Activated B cell treated with CpG ODN at 0.5 μM for 24 hours (primary cell): ENCODE data around the gene DMRTC2. TPM values are rescaled to one million over a fixed set of nuclear protein-coding genes. Genes with fewer than 3 reads are reported as not detected.

Experiments used
- ATAC-seq: fragments of 200-7000 bp; cut with Tn5 transposase; one replicate; pipeline ENCODE4 v1.10.0; 2021; ENCODE audit warnings: low read depth, mild to moderate bottlenecking, moderate library complexity
- CTCF ChIA-PET: fragments of 350-600 bp; sonication (Branson Sonifier 250); formaldehyde crosslinking; loops from one replicate; lab custom pipeline; 2021; ENCODE audit warnings: antibody characterized with exemption; lab: Charles Lee
- POLR2A ChIA-PET: fragments of 350-600 bp; sonication (Branson Sonifier 250); formaldehyde crosslinking; loops from one replicate; lab custom pipeline; 2021; ENCODE audit warnings: antibody characterized with exemption; lab: Charles Lee
- DNase-seq: peaks from one replicate; pipeline ENCODE4 v3.0.0; 2022
- H3K27ac Mint-ChIP-seq: one replicate; pipeline ENCODE4 v1.8.0; 2020; ENCODE audit warnings: mixed read lengths
- H3K27me3 Mint-ChIP-seq: one replicate; pipeline ENCODE4 v1.8.0; 2021; ENCODE audit warnings: mixed read lengths
- H3K36me3 Mint-ChIP-seq: one replicate; pipeline ENCODE4 v1.8.0; 2021; ENCODE audit warnings: low read depth, mixed read lengths
- H3K4me1 Mint-ChIP-seq: one replicate; pipeline ENCODE4 v1.8.0; 2021; ENCODE audit warnings: mixed read lengths
- H3K4me3 Mint-ChIP-seq: one replicate; pipeline ENCODE4 v1.8.0; 2020; ENCODE audit warnings: mild to moderate bottlenecking, mixed read lengths
- H3K9me3 Mint-ChIP-seq: one replicate; pipeline ENCODE4 v1.8.0; 2020; ENCODE audit warnings: mixed read lengths
- intact Hi-C: fragments of 100-400 bp; cut with micrococcal nuclease; formaldehyde crosslinking; loops from one replicate; pipeline ENCODE4 v1.15.1; 2024
- total RNA-seq: library from RNA; stranded (reverse); gene quantifications from 2 replicates; pipeline ENCODE4 v1.2.3, GENCODE V29; 2022
- TF ChIP-seq, protein P1 (sequence below): fragments of 200-600 bp; IDR thresholded peaks from one replicate; pipeline ENCODE4 v1.8.0; 2022; ENCODE audit warnings: antibody characterized with exemption, mild to moderate bottlenecking

DMRTC2 gene
- total RNA-seq, 1 donor from 2014 or later, result not detected

DNA sequence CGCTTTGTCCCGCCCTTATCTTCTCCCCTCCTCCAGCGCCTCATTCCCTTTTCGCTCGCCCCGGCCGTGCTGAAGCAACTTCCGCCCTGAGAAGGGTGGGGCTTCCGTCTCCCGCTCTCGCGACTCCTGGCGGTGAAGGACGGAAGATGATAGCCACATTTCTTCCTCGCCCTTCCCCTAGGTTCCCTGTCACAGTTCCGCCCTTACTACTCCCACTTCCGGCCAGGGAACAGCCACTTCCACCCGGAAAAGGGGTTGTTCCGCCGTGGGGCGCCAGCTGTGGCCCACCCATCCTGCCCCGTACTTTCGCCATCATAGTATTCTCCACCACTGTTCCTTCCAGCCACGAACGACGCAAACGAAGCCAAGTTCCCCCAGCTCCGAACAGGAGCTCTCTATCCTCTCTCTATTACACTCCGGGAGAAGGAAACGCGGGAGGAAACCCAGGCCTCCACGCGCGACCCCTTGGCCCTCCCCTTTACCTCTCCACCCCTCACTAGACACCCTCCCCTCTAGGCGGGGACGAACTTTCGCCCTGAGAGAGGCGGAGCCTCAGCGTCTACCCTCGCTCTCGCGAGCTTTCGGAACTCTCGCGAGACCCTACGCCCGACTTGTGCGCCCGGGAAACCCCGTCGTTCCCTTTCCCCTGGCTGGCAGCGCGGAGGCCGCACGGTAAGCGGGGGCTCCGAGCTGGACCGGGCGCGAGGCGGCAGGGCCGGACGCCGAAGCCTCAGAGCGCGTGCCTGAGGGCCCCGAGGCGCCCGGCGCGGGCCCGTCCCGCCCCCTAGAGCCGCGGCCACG lies 15.0 kb downstream of the DMRTC2 start, which contains the start of gene RPS19:
TSS of gene RPS19 (plus strand) at position 638 of the 801 bp plus-strand sequence. CDS start 520 bp downstream, outside the sequence.
- ChIA-PET POLR2A (interaction anchor here (0.6 to 4.1 kb wide), 24 partner anchors 13 to 1574 kb away, joined by 3 to 258 read pairs (median 7); partner anchors contain the start of genes AKT2, ARHGEF1, B9D2 and CD79A), CTCF (interaction anchor here (1.0 to 3.8 kb wide), 18 partner anchors 9 to 175 kb away, joined by 3 to 34 read pairs (median 5); partner anchors contain the start of genes ARHGEF1, CD79A, ERFL and RABAC1)
- peak; percentile 85 for ATAC-seq
- Mint-ChIP-seq H3K27ac (peak within 1 kb of the TSS; percentile 97), H3K9me3 (no peaks in the 10 kb centered on the region), H3K4me1 (peaks cover 44% of the 10 kb centered on the region), H3K4me3 (peak within 1 kb of the TSS; percentile 94), H3K27me3 (no peaks in the 10 kb centered on the region), H3K36me3 (peaks cover 46% of the 10 kb centered on the region)
- TF ChIP-seq, protein P1, sequence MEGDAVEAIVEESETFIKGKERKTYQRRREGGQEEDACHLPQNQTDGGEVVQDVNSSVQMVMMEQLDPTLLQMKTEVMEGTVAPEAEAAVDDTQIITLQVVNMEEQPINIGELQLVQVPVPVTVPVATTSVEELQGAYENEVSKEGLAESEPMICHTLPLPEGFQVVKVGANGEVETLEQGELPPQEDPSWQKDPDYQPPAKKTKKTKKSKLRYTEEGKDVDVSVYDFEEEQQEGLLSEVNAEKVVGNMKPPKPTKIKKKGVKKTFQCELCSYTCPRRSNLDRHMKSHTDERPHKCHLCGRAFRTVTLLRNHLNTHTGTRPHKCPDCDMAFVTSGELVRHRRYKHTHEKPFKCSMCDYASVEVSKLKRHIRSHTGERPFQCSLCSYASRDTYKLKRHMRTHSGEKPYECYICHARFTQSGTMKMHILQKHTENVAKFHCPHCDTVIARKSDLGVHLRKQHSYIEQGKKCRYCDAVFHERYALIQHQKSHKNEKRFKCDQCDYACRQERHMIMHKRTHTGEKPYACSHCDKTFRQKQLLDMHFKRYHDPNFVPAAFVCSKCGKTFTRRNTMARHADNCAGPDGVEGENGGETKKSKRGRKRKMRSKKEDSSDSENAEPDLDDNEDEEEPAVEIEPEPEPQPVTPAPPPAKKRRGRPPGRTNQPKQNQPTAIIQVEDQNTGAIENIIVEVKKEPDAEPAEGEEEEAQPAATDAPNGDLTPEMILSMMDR, result no peak
- peak; percentile 98 for DNase-seq
- intact Hi-C loops, result loop anchor here (1.0 kb wide), 9 partner anchors 11 to 465 kb away; partner anchors contain the start of genes CD79A, MEGF8 and RABAC1

- POLR2A ChIA-PET, result interaction anchor here (0.5 to 4.1 kb wide), 23 partner anchors 13 to 1719 kb away, joined by 3 to 258 read pairs (median 7); partner anchors contain the start of genes AKT2, ARHGEF1, B9D2 and CD79A
- CTCF ChIA-PET, result interaction anchor here (1.0 to 3.8 kb wide), 13 partner anchors 8 to 99 kb away, joined by 3 to 34 read pairs (median 6); partner anchors contain the start of genes CD79A, ERFL and RABAC1
- intact Hi-C loops, result loop anchor here (1.0 kb wide), 3 partner anchors 11 to 24 kb away; partner anchors contain the start of gene CD79A
- DNase-seq, result peak; percentile 27
- peaks cover 51% of the 10 kb centered on the region for H3K36me3 Mint-ChIP-seq
- ATAC-seq, result no peak
- no peaks in the 10 kb centered on the region for H3K9me3 Mint-ChIP-seq
- TF ChIP-seq, protein P1, result no peak
- H3K27me3 Mint-ChIP-seq, result no peaks in the 10 kb centered on the region
- H3K4me3 Mint-ChIP-seq, result peak overlapping the region; percentile 94
- H3K27ac Mint-ChIP-seq, result peak overlapping the region; percentile 86
- H3K4me1 Mint-ChIP-seq, result peaks cover 48% of the 10 kb centered on the region
Measured at GRCh38 chr19:41860419-41861115, 15.7 kb downstream of the DMRTC2 start.

DNA sequence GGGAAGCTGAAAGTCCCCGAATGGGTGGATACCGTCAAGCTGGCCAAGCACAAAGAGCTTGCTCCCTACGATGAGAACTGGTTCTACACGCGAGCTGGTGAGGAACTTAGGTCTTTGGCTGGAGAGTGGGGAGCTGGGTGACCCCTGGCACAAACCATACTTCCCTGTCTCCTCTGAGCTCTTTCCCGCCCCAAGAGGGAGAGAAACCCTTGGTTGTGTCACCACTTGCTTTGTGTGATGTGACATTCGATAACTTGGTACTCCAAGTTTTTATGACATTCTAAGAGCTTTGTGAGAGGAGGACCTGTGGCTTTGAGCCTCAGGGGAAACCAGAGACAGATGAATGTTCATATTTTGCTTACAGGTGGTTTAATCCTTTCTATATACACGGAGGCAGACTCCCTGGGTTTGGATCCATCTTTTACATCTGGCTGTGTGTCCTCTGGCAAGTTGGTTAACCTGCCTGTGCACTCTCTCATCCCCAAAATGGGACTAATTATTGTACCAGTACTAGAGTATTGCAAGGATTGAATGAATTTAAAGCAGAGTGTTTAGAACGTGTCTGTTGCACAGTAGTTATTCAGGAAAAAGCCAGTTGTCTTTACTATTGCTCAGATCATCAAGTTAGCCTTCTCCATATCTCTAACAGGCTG lies 16.4 kb downstream of the DMRTC2 start:
- POLR2A ChIA-PET, result interaction anchor here (0.5 to 4.1 kb wide), 10 partner anchors 12 to 1719 kb away, joined by 4 to 258 read pairs (median 19); partner anchors contain the start of genes ARHGEF1, CD79A, ERFL and RABAC1
- peaks cover 52% of the 10 kb centered on the region for H3K4me1 Mint-ChIP-seq
- intact Hi-C loops, result no loop called here

DNA sequence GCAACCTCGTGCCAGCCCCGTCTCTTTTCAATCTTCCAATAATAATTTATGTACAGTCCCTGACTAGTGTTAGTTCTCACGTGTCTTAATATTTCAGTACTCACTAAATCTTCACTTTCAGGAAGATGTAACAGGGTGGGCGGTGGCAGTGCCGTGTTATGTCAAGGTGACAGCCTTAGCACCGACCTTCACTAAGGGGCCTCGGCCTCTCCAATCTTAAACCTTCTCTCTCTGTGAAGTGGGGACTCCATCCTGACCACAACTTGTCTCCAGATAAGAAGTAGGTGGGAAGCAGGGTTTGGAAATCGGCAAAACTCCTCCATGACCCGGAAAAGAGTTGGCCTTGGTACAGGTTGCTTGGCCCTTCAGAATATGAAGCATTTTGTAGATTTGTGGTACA lies 17.0 kb downstream of the DMRTC2 start:
- ATAC-seq, result no peak
- H3K9me3 Mint-ChIP-seq, result no peaks in the 10 kb centered on the region
- H3K4me3 Mint-ChIP-seq, result peak overlapping the region; percentile 94
- H3K36me3 Mint-ChIP-seq, result peaks cover 61% of the 10 kb centered on the region
- CTCF ChIA-PET, result interaction anchor here (1.3 to 1.9 kb wide), 2 partner anchors 10 to 25 kb away, joined by 3 to 8 read pairs; no protein-coding TSS in a partner anchor
- peaks cover 58% of the 10 kb centered on the region for H3K4me1 Mint-ChIP-seq
- DNase-seq, result no peak
- TF ChIP-seq, protein P1, result no peak
- H3K27ac Mint-ChIP-seq, result peak overlapping the region; percentile 86
- H3K27me3 Mint-ChIP-seq, result no peaks in the 10 kb centered on the region
- intact Hi-C loops, result no loop called here
- POLR2A ChIA-PET, result interaction anchor here (1.0 to 4.1 kb wide), 6 partner anchors 11 to 97 kb away, joined by 3 to 258 read pairs (median 19); partner anchors contain the start of genes ARHGEF1, CD79A, ERFL and RABAC1

More for the DNA sequence above, 16.4 kb downstream of the DMRTC2 start:
- Mint-ChIP-seq H3K4me3 (peak overlapping the region; percentile 94), H3K36me3 (peaks cover 56% of the 10 kb centered on the region), H3K27me3 (no peaks in the 10 kb centered on the region), H3K9me3 (no peaks in the 10 kb centered on the region), H3K27ac (peak overlapping the region; percentile 86)
- DNase-seq, result no peak
- ATAC-seq, result no peak
- CTCF ChIA-PET, result interaction anchor here (1.3 to 3.8 kb wide), 3 partner anchors 11 to 26 kb away, joined by 3 to 34 read pairs (median 5); no protein-coding TSS in a partner anchor
- TF ChIP-seq, protein P1, result no peak
